GM18873 (cell line): Measurements from ENCODE around the gene KRT77.

Experiments used
- ATAC-seq: cut with Tn5 transposase; IDR thresholded peaks from one replicate; pipeline ENCODE4 v1.9.1; 2021; ENCODE audit warnings: mild to moderate bottlenecking, moderate library complexity, moderate number of reproducible peaks; ENCODE audit not compliant: unreplicated experiment, low FRiP score

KRT77 gene

DNA sequence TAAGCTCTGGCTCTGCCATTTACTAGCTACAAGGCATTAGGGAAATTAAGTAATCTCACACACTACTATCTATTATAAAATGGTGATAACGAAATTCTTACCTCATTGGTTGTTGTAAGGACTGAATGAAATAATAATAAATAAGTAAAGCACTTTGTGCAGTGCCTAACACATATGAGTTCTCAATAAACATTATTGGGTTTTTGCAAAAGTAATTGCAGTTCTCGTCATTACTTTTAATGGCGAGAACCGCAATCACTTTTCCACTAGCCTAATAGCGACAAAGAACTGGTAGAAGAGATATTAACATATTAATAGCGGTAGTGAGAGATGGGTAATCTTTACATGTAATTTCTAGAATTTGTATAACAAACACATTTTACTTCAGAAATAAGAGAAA lies 9.2 kb downstream of the KRT77 start:
- no peak for ATAC-seq

DNA sequence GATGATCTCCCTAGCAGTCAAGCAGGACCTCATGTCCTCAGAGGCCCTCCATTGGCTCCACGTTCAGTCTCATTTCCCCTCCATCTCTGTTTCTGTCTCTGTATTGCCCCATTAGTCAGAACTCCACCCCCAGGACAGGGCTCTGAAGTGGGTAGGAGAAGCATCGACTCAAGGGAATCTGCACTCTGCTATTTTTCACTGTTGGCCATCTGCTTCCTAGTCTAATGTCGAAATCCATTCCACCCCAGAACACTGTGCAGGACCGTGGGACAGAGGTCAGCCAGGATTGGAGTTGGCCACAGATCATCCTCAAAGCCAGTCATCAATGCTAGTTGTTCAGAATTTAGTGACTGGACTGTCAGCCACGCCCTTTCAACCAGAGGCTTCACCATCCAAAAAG lies 10.1 kb downstream of the KRT77 start:
- no peak for ATAC-seq

DNA sequence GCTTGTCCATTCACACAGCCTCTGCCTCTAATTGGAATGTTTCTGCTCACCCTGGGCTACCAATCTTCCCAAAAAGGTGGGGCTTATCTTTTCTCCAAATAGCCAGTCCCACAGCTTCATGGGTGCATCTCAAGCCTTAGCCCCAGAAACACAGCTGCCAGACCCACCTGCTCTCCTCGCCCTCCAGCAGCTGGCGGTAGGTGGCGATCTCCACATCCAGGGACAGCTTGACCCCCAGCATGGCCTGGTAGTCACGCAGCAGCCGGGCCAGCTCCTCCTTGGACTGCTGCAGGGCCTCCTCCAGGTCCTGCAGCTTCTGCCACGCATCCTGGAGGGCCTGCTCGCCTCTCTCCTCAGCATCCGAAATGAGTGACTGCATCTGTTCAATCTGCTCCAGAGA lies 11.1 kb downstream of the KRT77 start:
- no peak for ATAC-seq

DNA sequence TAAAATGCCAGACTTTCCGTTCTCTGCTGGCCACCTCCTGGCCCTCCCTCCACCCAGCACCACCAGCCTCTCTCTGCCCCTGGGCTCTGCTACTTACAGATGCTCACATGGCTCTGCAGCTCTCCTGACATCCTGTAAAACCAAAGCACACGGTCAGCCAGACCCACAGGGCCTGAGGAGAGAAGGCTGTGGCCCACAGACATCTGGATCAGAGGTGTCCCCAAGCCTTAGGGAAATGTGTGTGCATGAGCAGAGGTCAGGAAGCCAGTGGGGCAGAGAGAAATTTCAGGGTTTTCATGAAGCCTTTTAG lies 11.5 kb downstream of the KRT77 start:
- no peak for ATAC-seq

DNA sequence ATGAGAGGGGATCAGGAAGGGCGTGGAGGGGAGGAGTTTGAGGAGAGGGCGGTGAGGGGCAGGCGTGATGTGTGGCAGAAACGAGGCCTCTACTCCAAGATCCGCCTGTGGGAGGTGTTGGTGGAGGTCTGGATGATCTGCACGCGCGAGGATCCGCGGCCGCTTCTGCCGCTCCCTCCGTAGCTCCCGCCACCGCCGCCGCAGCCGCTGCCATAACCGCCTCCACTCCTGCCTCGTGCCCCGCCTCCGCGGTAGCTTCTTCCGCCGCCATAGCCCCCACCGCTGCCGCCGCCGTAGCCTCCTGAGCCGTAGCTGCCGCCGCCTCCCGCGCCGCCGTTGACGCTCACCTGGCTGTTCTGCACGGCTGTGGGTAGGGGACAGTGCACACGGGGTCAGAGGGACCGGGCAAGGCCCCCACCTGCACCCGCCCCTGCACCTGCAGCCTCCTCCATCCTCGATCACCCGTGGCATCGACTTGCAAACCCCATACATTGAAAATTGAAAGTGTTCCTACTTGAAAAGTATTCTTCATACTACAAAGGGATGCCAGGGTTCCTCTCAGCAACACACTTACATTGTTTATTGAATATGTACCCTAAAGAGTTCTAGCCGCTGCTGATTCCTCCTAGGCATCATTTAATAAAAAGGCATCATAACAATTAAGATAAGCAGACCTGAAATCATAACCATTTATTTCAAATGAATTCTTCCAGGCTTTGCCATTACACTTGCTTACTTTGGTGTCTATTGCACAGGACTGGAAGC lies 12.1 kb downstream of the KRT77 start:
- ATAC-seq = no peak

DNA sequence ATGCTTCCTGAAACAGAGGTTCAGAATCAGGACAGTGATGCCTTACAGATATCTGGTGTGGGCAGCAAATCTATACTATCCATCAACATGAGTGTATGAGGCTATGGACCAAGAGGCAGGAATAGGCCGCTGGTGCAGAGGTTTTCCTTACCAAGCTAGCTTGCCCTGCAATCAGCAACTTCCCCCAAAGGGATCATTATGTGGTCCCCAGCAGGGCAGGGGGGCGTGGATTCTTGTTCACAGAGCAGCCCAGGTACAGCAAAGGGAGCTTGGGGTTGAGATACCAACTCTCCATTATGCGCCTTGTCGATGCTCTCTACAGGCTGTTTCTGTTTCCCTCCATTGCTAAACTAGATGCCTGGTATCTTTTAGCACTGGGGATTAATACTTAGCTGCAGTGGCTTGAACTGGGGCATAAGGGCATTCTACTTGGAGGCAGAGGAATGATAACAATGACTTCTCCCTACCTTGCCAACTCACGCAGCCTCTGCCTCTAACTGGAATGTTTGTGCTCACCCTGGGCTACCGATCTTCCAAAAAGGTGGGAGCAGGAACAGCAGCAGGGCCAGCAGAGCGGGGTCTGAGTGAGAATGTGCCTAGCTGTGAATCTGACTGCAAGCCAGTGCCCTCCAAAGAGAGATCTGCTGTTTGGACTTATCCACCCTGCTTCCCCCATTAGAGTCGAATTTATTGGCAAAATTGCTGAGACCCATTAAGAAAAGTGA lies 12.8 kb downstream of the KRT77 start:
- ATAC-seq = no peak

DNA sequence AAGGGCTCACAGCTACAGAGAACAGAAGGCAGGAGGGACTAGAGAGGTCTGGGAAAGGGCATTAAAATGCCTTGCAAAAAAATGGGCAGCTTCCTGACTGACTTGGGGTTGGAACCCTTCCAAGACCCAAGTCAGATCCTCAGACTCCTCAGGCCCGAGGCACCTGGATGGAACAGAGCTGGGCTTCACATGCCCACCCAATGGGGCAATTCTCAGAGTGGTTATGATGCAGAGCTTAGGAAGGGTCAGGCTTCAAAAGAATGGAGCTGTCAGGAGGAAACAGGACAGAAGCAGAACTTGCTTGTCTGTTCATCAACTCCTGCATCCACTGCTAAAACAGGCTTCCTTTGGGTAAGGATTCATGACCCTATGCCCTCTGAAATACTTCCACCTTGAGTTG lies 13.4 kb downstream of the KRT77 start:
- no peak for ATAC-seq

DNA sequence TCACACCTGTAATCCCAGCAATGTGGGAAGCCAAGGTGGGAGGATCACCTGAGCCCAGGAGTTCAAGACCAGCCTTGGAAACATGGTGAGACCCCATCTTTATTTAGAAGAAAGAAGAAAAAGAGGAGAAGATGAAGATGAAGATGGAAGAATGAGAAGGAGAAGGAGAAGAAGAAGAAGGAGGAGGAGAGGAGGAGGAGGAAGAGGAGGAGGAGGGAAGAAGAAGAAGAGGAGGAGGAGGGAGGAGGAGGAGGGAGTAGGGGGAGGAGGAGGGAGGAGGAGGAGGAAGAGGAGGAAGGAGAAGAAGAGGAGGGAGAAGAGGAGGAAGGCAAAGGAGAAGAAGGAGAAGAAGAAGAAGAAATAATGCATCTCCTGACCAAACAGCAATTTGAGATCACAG lies 14.1 kb downstream of the KRT77 start:
- ATAC-seq = no peak

DNA sequence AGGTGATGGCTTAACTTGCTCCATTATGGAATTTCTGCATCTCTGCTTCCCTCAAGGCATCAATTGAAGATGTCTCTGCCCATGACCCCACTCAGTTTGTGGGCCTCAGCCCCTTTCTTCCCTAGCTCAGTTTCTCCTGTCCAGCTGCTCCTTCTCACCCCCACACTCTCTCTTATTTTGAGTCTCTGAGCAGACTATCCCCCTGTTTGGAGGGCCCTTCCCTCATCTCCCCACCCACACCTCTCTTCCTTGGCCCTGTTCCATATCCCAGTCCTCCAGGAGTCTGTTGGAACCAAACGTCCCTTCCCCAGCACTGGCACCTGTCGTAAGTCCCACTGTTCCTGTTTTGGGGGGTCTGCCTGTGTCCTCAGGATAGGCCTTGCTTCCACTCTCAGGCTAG lies 14.8 kb downstream of the KRT77 start:
- no peak for ATAC-seq

DNA sequence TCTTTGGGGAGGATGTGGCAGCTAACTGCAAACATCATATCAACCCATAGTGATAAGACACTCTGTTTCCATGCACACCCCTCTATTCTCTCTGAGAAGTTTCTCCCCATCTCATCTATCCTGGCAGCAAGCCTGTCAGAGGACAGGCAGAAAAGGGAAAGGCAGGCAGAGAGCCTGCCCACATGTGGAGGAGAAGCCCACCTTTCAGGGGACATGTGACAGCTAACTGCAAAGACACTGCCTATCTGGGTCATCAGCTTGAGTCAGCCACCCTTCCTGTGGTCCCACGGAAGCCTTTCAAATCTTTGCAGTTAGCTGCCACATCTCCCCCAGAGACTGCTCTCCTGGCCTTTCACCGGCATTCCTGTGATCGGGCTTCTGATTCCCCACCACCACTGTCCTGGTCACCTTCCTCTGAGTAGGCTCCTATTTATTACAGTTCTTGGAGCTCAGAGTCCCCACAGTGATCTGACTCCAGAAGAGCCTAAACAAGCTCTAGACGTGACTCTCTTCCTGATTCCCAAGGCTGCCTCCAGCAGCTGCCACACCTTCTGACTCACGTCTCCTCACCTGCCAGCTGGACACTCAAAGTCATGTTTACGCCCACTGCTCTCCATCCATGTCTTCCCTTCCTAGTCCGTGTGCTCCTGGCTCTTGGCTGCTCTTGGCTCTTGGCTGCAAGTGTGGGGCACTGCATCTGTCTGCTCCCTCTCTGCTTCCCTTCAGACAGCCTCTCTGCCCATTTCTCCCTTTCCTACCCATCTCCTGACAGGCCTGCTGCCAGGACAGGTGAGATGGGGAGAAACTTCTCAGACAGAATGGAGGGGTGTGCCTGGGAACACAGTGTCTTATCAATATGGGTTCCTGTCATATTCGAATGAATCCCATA lies 15.6 kb downstream of the KRT77 start:
- ATAC-seq = no peak

DNA sequence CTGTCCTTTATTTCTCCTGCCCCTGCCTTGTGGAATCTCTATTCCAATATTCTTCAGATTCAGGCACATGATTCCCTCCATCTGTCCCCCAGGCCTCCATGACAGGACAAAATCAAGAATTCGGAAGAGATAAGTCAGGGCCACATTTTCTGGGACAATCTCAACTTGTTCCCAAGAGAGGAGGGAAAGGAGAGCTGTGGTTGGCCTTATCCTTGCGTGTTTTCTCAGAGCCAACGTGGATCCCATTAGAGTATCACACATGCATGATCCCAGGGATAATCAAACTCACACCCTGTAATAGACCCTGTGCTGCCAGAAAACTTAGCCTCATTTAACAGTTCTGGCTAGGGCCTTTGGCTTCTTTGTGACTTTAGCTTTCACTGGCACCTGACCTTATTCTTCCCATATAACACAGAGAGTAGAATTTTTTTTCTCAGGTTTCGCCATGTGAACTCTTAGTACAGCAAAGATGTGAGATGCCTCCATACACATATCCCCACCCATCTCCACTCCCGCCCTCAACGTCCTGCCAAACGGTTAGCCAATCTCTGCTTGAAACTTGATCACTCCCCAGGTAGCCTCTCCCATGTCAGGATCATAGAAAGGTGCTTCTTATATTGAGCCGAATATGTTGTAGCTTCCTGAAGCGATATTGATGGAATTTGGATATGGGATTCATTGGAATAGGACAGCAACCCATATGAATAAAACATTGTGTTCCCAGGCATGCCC lies 16.4 kb downstream of the KRT77 start:
- no peak for ATAC-seq

DNA sequence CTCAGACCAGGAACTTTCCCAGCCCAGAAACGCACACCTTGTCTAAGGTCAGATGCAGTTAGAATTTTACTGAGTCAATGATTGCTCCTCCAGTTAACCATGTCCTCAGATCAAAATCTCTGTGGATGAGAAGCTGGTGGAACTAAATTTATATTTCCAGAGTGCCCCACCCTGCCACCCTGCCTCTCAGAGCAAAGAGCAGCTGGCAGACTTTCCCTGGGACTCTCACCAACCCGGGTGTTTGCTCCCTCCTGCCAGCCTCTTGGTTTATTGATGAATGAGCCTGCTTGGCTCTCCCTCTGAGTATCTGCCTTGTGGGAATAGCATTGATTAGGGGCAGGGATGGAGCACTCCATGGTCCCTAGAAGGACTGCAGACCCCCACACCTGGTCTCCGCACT lies 17.3 kb downstream of the KRT77 start:
- no peak for ATAC-seq

DNA sequence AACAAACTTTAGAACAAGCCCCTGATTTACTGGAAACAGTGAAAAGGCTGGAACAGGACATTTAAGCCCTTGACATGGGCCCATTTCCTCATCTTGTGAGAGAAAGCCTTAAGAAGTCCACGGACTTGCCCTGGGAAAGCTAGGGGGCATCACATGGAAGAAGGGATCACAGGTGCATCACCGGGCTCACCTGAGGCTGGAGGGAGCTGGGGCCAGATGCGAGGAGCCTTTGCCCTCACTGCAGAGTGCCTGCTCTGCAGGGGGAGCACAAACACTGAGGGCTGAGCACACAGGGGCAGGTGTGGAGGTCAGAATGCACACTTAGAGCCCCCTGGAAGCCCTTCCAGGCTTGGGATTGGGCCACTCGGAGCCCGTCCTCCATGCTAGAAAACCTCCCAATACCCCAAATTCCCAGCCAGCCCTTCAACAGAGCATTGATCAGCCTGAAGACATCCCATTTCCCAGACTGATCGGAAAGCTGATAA lies 17.9 kb downstream of the KRT77 start:
- no peak for ATAC-seq

DNA sequence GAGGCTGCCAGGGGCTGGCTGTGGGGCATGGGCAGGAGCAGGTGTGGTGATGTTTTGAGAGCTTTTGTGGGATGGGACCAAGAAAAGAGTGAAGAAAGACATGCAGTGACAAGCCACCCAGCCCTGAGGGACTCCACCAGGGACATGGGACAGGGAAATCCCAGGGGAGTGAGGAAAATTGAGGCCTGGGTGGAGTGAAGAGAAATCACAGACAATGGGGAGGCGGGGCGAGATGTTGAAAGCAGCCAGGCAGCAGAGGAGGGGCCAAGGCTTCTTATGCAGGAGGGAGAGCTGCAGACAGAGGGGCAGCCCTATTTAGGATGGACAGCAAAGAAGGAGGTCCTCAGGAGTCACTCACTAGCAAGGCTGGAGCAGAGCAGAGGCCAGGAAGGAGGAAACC lies 18.9 kb downstream of the KRT77 start:
- no peak for ATAC-seq

DNA sequence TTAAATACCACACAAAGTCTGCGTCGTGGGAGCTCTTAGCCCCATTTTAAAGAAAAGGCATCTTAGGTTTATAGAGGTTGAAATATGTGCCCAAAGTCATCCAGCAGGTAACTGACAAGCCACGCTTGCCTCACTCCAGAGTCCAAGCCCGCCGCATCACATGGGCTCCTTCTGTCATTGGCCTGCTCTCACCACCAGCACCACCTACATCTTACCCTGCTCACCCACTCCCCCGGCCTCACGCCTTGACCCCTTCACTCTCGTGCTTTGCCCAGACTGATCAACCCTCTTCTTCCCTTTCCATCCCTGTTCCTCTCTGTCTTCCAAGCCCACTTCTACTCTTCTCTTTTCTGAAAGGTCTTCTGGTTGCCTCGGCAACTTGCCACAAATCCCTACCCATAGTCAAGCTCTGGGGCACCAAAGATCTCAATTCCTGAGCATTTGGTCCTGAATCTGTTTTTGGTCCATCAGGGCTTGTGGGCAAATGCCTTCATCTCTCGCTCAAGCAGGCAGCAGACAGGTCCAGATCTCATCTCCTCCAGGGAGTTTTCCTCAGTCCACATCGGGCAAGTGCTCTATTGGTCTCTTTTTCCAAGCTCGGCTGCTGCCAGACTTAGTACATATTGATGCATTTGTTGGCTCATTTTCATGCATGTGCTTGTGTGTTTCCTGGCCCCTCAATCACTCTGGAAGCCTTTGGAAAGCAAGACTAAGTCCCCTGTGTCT lies 19.6 kb downstream of the KRT77 start:
- no peak for ATAC-seq

DNA sequence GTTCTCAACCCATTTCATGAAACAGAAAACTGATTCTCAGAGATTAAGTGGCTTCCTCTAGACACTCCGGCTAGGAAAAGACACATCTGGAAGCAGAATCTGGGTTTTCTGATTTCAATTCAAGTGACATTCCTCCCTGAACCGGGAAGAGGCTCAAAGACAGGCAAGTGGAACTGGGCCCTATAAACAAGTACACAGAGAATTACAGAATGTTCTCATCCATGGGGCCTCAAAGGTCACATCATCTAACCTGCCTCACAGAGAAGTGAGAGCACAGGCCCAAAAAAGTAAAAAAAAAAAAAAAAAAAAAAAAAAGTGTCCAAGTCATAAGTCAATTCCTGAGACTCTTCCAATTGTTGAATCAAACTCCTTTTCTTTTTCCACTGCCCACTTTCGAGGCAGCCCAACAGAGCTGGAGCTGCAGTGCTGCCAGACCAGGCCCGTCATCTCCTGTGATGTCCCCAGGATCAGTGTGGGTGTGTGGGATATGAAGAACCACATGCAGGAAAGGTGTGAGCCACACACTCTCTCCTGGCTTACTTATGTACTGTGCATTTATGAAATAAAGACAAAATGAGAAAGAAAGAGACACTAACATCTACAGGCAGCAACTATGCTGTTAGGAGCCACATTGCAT lies 20.3 kb downstream of the KRT77 start:
- ATAC-seq = no peak

DNA sequence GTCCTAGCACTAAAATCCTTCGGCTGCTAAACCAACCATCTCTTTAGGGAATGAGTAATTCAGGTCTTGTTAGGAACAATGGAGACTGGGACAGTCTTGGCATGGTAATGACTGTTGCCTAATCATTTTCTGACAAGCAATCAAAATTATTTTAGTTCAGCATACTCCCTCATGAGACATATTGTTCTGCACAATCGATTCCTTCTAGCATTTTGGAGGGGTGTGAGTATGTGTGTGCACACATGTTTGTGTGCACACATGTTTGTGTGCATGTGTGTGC lies 21.0 kb downstream of the KRT77 start:
- ATAC-seq = no peak

DNA sequence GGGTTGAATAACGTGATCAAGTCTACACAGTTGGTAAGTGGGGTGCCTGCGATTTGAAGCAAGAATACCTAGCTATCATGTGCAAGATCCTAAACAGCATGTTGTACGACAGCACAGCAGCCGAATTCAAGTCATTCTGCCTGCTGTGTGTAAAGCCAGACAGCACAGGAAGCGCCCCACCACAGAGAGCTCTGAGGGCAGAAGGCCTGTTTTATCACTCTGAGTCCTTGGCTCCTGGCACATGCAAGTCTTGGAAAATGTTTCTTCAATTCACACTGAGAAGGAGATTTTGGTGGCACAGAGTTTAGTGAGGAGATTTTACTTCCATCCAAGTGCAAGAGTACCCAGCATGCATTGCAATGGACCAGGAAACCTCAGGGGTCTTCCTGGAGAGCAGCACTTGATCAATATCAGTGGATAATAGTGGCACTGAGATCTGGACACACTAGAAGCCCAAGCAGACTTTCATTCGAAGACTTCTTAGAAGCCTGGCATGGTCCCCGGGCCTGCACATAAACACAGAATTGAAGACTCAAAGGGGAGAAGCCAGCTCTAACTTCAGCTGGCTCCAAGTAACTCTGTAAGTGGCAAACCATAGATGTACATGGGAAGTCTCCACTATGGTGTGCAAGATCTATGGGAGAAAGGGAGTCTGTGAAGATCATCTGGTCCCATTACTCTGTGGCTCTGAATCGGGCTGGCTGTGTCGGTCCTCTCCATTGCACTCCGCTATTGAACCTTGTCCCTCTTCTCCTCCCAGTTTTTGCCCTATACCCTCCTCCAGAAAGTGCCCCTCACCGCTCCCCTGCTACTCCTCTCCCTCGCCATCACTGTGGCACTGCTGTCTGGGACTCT lies 21.6 kb downstream of the KRT77 start:
- no peak for ATAC-seq

DNA sequence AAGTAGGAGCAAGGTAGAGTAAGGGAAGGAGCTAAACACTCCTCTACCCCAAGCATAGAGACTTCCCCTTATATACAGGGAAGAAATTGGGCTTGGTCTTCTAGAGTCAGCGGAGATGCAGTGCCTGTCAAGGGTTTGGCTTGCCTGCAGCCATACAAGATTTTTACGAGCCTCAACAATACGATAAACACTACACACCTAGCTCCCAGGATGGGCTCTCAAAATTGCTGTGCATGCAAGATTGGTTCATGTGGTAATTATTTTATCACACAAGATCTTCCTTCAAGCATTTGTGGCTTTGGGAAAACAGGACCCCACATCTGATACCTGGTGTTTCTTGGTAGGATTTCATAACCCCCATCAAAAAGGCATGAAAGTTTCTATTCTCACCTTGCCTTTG lies 23.0 kb downstream of the KRT77 start, which contains the start of gene KRT1:
TSS of gene KRT1 (minus strand) at position 45 of the 400 bp plus-strand sequence. CDS start 59 bp downstream, outside the sequence.
- no peak for ATAC-seq
